ENCODE data around the gene OPCML. TPM values are rescaled to one million over a fixed set of nuclear protein-coding genes. Genes with fewer than 3 reads are reported as not detected.

The OPCML gene
- total RNA-seq, 2 donors from 2014 or later: 0.04 TPM; not detected in 1

- no peak for DNase-seq (ENCODE audit: low spot score)
These were observed 166.2 kb downstream of the OPCML start for GRCh38 chr11:133366147-133366546.

DNA sequence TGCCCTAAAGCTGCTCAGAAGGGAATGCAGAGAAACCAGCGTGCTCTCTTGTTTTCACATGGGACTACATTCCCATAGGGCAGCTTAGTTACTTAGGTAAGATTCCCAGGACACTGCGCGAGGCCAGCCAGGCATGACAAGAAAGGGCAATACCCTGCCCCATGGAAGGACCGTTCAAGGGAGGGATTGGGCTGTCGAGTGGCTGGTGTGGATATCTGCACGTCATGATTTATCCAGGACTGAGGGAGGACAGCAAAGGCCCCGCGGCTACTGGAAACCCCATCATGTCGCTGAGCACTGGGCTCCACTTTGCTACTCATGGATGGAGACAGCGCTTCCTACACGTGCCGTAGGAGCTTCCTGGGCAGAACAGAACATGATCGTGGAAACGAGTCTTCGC lies 169.4 kb downstream of the OPCML start:
- no peak overlapping the region for H3K27ac ChIP-seq
- H3K4me1 ChIP-seq: no peaks in the 10 kb centered on the region
- DNase-seq (ENCODE audit: low spot score): no peak
- no peaks in the 10 kb centered on the region for H3K27me3 ChIP-seq
- no peaks in the 10 kb centered on the region for H3K36me3 ChIP-seq
- no peak for TF ChIP-seq CTCF (IDR thresholded peaks at IDR 0.05)
- H3K4me3 ChIP-seq: no peak overlapping the region
- H3K9me3 ChIP-seq: no peaks in the 10 kb centered on the region

More at GRCh38 chr11:133366147-133366546, 166.2 kb downstream of the OPCML start:
- Histone ChIP-seq H3K4me1 (no peaks in the 10 kb centered on the region), H3K27ac (no peak overlapping the region), H3K9me3 (no peaks in the 10 kb centered on the region), H3K27me3 (no peaks in the 10 kb centered on the region), H3K36me3 (no peaks in the 10 kb centered on the region), H3K4me3 (no peak overlapping the region)
- TF ChIP-seq CTCF (IDR thresholded peaks at IDR 0.05): no peak

GRCh38 chr11:133362156-133362555 lies 170.1 kb downstream of the OPCML start:
- Histone ChIP-seq H3K27ac (no peak overlapping the region), H3K9me3 (no peaks in the 10 kb centered on the region), H3K27me3 (no peaks in the 10 kb centered on the region), H3K4me1 (no peaks in the 10 kb centered on the region), H3K4me3 (no peak overlapping the region), H3K36me3 (no peaks in the 10 kb centered on the region)
- DNase-seq (ENCODE audit: low spot score): no peak
- TF ChIP-seq CTCF (IDR thresholded peaks at IDR 0.05): no peak

DNA sequence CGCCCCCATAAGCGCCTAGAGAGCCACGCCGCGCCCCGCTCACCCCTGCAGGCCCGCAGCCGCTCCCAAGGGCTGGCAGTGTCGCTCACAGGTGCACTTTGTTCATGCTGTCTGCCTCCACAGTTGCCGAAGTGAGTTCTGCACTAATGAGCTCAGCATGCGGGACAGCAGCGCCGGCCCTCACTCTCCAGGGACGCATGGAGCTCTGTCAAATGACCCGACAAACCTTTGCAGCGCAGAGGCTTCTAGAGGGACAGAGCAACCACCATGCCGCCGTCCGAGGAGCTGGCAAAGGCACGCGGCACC lies 170.7 kb downstream of the OPCML start:
- H3K36me3 ChIP-seq: no peaks in the 10 kb centered on the region
- H3K27ac ChIP-seq: no peak overlapping the region
- no peaks in the 10 kb centered on the region for H3K9me3 ChIP-seq
- no peaks in the 10 kb centered on the region for H3K4me1 ChIP-seq
- no peak for TF ChIP-seq CTCF (IDR thresholded peaks at IDR 0.05)
- DNase-seq (ENCODE audit: low spot score): no peak
- H3K27me3 ChIP-seq: no peaks in the 10 kb centered on the region
- no peak overlapping the region for H3K4me3 ChIP-seq

DNA sequence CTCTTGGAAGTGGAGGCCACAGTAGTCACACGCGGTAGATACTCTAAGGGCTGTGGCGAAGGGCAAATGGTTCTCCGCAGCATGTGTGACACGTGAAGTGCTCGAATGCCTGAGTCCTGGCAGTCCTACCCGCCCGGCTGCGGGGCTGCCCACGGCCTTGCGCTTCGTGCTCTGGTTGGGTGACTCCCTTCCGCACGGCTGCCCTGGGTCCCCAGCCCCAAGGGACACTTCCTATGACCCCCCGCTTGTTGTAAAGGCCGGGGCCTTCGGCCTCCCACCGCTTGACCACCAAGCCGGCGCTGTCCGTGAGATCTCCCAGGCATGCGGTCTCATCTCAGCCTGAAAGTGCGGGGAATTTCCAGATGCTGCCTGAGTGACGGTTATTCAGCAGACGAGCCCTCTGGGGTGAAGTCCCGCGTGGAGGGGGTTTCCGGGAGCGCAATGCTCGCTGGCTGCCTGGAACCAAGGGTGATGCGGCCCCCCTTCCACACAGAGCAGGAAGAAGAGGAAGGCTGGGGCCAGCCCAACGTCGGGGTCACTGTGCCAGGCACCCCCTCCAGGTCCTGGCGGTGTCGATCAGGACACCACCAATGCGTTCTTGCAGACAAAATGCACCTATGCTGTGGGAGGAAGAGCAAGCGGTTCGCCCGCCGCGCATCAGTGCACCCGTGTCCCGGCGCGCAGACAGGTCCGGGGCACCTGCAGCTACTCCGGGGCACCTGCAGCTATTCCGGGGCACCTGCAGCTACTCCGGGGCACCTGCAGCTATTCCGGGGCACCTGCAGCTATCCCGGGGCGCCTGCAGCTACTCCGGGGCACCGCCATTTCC lies 171.2 kb downstream of the OPCML start:
- Histone ChIP-seq H3K4me3 (no peak overlapping the region), H3K36me3 (no peaks in the 10 kb centered on the region), H3K4me1 (no peaks in the 10 kb centered on the region), H3K27ac (no peak overlapping the region), H3K27me3 (no peaks in the 10 kb centered on the region), H3K9me3 (no peaks in the 10 kb centered on the region)
- no peak for TF ChIP-seq CTCF (IDR thresholded peaks at IDR 0.05)
- no peak for DNase-seq (ENCODE audit: low spot score)

GRCh38 chr11:133355095-133355494 lies 177.2 kb downstream of the OPCML start:
- no peaks in the 10 kb centered on the region for H3K4me1 ChIP-seq
- TF ChIP-seq CTCF (IDR thresholded peaks at IDR 0.05): no peak
- H3K27ac ChIP-seq: no peak overlapping the region
- no peak overlapping the region for H3K4me3 ChIP-seq
- no peaks in the 10 kb centered on the region for H3K9me3 ChIP-seq
- no peaks in the 10 kb centered on the region for H3K27me3 ChIP-seq
- no peaks in the 10 kb centered on the region for H3K36me3 ChIP-seq
- no peak for DNase-seq (ENCODE audit: low spot score)
